ENCODE measurements around the gene ALMS1. TPM values are rescaled to one million over a fixed set of nuclear protein-coding genes. Genes with fewer than 3 reads are reported as not detected.

The ALMS1 gene
- total and polyA plus RNA-seq, 3 donors from 2014 or later = 73.5 to 201 (median 128) TPM

GRCh38 chr2:73561422-73561821 is 175.8 kb downstream of the ALMS1 start:
- Histone ChIP-seq H3K9me3 (no peaks in the 10 kb centered on the region), H3K36me3 (ENCODE audit: low read depth, missing control alignments) (no peaks in the 10 kb centered on the region), H3K4me3 (no peak overlapping the region), H3K27ac (no peak overlapping the region), H3K4me1 (no peaks in the 10 kb centered on the region), H3K27me3 (no peaks in the 10 kb centered on the region)
- TF ChIP-seq CTCF (IDR thresholded peaks at IDR 0.05) = no peak
- no peak for TF ChIP-seq POLR2A (IDR thresholded peaks at IDR 0.05)
- no peak for DNase-seq
- intact Hi-C loops (cut with DNase I; ENCODE audit: low total_unique reads) = no loop called here

- intact Hi-C loops (cut with DNase I; ENCODE audit: low total_unique reads) = no loop called here
- Histone ChIP-seq H3K36me3 (ENCODE audit: low read depth, missing control alignments) (no peaks in the 10 kb centered on the region), H3K4me3 (no peak overlapping the region), H3K9me3 (no peaks in the 10 kb centered on the region), H3K4me1 (no peaks in the 10 kb centered on the region), H3K27me3 (no peaks in the 10 kb centered on the region), H3K27ac (no peak overlapping the region)
- TF ChIP-seq POLR2A (IDR thresholded peaks at IDR 0.05) = no peak
- no peak for TF ChIP-seq CTCF (IDR thresholded peaks at IDR 0.05)
- no peak for DNase-seq
- 93 to 100% methylated on average over 1 of the region's 1 CpG for WGBS, 2 donors
These were observed 179.3 kb downstream of the ALMS1 start for GRCh38 chr2:73564986-73565385.

DNA sequence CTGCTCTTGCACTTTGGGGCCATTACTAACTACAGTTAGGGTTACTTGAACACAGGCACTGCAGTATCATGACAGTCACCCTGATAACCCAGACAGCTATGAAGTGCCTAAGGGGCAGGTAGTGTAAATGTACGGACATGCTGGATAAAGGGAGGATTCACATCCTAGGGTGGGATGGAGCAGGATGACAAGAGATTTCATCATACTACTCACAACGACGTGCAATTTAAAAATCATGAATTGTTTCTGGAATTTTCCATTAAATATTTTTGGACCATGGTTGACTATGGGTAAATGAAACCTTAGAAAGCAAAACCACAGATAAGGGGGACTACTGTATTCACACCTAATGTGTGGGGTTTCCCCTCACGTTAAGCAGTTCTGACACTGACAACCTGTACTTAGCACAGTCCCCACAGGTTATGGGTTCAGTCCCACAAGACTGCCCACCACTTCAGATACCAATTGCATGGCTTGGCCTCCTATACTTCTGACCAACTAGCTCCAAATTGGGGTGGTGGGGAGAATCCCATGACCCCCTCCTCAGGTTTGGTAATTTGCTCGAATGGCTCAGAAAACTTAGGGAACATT is 180.7 kb downstream of the ALMS1 start:
- Histone ChIP-seq H3K4me3 (no peak overlapping the region), H3K4me1 (no peaks in the 10 kb centered on the region), H3K27me3 (no peaks in the 10 kb centered on the region), H3K9me3 (no peaks in the 10 kb centered on the region), H3K27ac (no peak overlapping the region), H3K36me3 (ENCODE audit: low read depth, missing control alignments) (no peaks in the 10 kb centered on the region)
- DNase-seq = no peak
- no peak for TF ChIP-seq POLR2A (IDR thresholded peaks at IDR 0.05)
- no peak for TF ChIP-seq CTCF (IDR thresholded peaks at IDR 0.05)
- WGBS, 2 donors = 92% methylated on average over 5 of the region's 5 CpGs
- intact Hi-C loops (cut with DNase I; ENCODE audit: low total_unique reads) = no loop called here

DNA sequence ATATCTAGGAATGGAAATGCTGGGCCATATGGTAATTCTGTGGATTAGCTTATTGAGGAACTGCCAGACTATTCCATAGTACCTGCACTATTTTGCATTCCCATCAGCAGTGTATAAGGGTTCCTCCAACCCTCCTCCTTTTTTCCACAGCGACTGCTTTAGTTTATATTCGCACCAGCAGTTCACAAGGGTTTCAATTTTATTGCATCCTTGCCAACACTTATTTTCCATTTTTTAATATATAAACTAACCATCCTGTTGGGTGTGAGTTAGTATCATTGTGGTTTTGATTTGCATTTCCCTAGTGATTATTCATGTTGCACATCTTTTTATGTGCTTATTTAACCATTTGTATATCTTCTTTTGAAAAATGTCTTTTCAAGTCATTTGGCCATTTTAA is 189.6 kb downstream of the ALMS1 start:
- no peak overlapping the region for H3K4me3 ChIP-seq
- whole genome bisulfite sequencing, 2 donors = 69 to 75% methylated on average over 2 of the region's 2 CpGs
- TF ChIP-seq CTCF (IDR thresholded peaks at IDR 0.05) (no peak), POLR2A (IDR thresholded peaks at IDR 0.05) (no peak)
- no peak overlapping the region for H3K27ac ChIP-seq
- H3K4me1 ChIP-seq = no peaks in the 10 kb centered on the region
- H3K27me3 ChIP-seq = no peaks in the 10 kb centered on the region
- no peaks in the 10 kb centered on the region for H3K9me3 ChIP-seq
- no peaks in the 10 kb centered on the region for H3K36me3 ChIP-seq (ENCODE audit: low read depth, missing control alignments)
- DNase-seq = no peak
- intact Hi-C loops (cut with DNase I; ENCODE audit: low total_unique reads) = no loop called here

DNA sequence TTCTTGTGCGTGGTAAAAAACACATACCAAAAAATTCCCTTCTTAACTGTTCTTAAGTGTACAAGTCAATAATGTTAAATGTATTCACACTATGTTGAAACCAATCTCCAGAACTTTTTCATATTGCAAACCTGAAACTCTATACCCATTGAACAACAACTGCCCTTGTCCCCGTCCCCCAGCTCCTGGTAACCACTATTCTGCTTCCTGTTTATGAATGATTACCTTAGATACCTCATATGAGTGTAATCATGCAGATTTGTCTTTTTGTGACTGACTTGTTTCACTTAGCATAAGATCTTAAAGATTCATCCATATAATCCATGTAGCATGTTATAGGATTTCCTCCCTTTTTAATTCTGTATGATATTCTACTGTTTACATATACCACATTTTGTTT is 196.7 kb downstream of the ALMS1 start:
- 92 to 96% methylated on average over 2 of the region's 2 CpGs for WGBS, 2 donors
- Histone ChIP-seq H3K9me3 (no peaks in the 10 kb centered on the region), H3K4me3 (no peak overlapping the region), H3K36me3 (ENCODE audit: low read depth, missing control alignments) (no peaks in the 10 kb centered on the region), H3K27me3 (no peaks in the 10 kb centered on the region), H3K27ac (no peak overlapping the region), H3K4me1 (no peaks in the 10 kb centered on the region)
- intact Hi-C loops (cut with DNase I; ENCODE audit: low total_unique reads) = no loop called here
- no peak for TF ChIP-seq POLR2A (IDR thresholded peaks at IDR 0.05)
- no peak for TF ChIP-seq CTCF (IDR thresholded peaks at IDR 0.05)
- DNase-seq = no peak
